Calu3 (cell line): Measurements from ENCODE around the gene SLC2A10. TPM values are rescaled to one million over a fixed set of nuclear protein-coding genes. Genes with fewer than 3 reads are reported as not detected.

Experiments
- BruUV-seq: library from RNA; stranded (reverse); fragments of 400-500 nt; replicated peaks from 2 replicates; lab custom pipeline; 2021; lab: Mats Ljungman, UMichigan
- CTCF ChIA-PET: fragments of 300-600 bp; sonication (Branson Sonifier 250); formaldehyde crosslinking; loops from one replicate; lab custom pipeline; 2022; ENCODE audit warnings: antibody characterized with exemption; lab: Charles Lee
- DNase-seq: peaks from one replicate; pipeline ENCODE4 v3.0.0; 2022
- H3K27ac Mint-ChIP-seq: one replicate; pipeline ENCODE4 v1.8.0; 2022; ENCODE audit warnings: mixed read lengths; ENCODE audit not compliant: unreplicated experiment
- H3K27me3 Mint-ChIP-seq: one replicate; pipeline ENCODE4 v1.8.0; 2022; ENCODE audit warnings: mixed read lengths; ENCODE audit not compliant: unreplicated experiment
- H3K36me3 Mint-ChIP-seq: one replicate; pipeline ENCODE4 v1.8.0; 2022; ENCODE audit warnings: mild to moderate bottlenecking, moderate library complexity, mixed read lengths; ENCODE audit not compliant: insufficient read depth, unreplicated experiment
- H3K4me1 Mint-ChIP-seq: one replicate; pipeline ENCODE4 v1.8.0; 2022; ENCODE audit warnings: mild to moderate bottlenecking, low read depth, mixed read lengths; ENCODE audit not compliant: unreplicated experiment
- H3K4me3 Mint-ChIP-seq: one replicate; pipeline ENCODE4 v1.8.0; 2022; ENCODE audit warnings: mild to moderate bottlenecking, low read depth, moderate library complexity, mixed read lengths; ENCODE audit not compliant: unreplicated experiment
- H3K9me3 Mint-ChIP-seq: one replicate; pipeline ENCODE4 v1.8.0; 2022; ENCODE audit warnings: low read depth, mixed read lengths; ENCODE audit not compliant: unreplicated experiment
- intact Hi-C: fragments of 100-400 bp; cut with micrococcal nuclease; formaldehyde crosslinking; loops from one replicate; pipeline ENCODE4 v1.10.0; 2022; ENCODE audit not compliant: unreplicated experiment
- total RNA-seq: library from RNA; stranded (reverse); gene quantifications from 2 replicates; pipeline ENCODE4 v1.2.3, GENCODE V29; 2022
- TF ChIP-seq, protein P1 (sequence below): fragments of 200-600 bp; IDR thresholded peaks from one replicate; pipeline ENCODE4 v1.8.0; 2022; ENCODE audit warnings: antibody characterized with exemption; ENCODE audit not compliant: unreplicated experiment

The SLC2A10 gene
- total RNA-seq, 1 experiment from 2014 or later: 24.9 TPM

GRCh38 chr20:46722450-46722849 lies 13.0 kb downstream of the SLC2A10 start:
- no TSS peak for BruUV-seq
- Mint-ChIP-seq H3K27ac (no peak overlapping the region), H3K9me3 (no peaks in the 10 kb centered on the region), H3K4me3 (no peak overlapping the region), H3K36me3 (no peaks in the 10 kb centered on the region), H3K4me1 (no peaks in the 10 kb centered on the region), H3K27me3 (no peaks in the 10 kb centered on the region)
- TF ChIP-seq, protein P1, sequence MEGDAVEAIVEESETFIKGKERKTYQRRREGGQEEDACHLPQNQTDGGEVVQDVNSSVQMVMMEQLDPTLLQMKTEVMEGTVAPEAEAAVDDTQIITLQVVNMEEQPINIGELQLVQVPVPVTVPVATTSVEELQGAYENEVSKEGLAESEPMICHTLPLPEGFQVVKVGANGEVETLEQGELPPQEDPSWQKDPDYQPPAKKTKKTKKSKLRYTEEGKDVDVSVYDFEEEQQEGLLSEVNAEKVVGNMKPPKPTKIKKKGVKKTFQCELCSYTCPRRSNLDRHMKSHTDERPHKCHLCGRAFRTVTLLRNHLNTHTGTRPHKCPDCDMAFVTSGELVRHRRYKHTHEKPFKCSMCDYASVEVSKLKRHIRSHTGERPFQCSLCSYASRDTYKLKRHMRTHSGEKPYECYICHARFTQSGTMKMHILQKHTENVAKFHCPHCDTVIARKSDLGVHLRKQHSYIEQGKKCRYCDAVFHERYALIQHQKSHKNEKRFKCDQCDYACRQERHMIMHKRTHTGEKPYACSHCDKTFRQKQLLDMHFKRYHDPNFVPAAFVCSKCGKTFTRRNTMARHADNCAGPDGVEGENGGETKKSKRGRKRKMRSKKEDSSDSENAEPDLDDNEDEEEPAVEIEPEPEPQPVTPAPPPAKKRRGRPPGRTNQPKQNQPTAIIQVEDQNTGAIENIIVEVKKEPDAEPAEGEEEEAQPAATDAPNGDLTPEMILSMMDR: no peak
- intact Hi-C loops: no loop called here
- CTCF ChIA-PET: no interaction called here
- no peak for DNase-seq

GRCh38 chr20:46723039-46723438 lies 13.6 kb downstream of the SLC2A10 start:
- H3K4me1 Mint-ChIP-seq: no peaks in the 10 kb centered on the region
- DNase-seq: no peak
- TF ChIP-seq, protein P1: no peak
- H3K4me3 Mint-ChIP-seq: no peak overlapping the region
- H3K36me3 Mint-ChIP-seq: no peaks in the 10 kb centered on the region
- no peak overlapping the region for H3K27ac Mint-ChIP-seq
- intact Hi-C loops: no loop called here
- no peaks in the 10 kb centered on the region for H3K9me3 Mint-ChIP-seq
- no peaks in the 10 kb centered on the region for H3K27me3 Mint-ChIP-seq
- BruUV-seq: no TSS peak
- CTCF ChIA-PET: no interaction called here

GRCh38 chr20:46724343-46724959 lies 15.0 kb downstream of the SLC2A10 start:
- intact Hi-C loops: no loop called here
- Mint-ChIP-seq H3K27me3 (no peaks in the 10 kb centered on the region), H3K9me3 (no peaks in the 10 kb centered on the region), H3K4me1 (no peaks in the 10 kb centered on the region), H3K36me3 (no peaks in the 10 kb centered on the region), H3K27ac (no peak overlapping the region), H3K4me3 (no peak overlapping the region)
- no peak for DNase-seq
- TF ChIP-seq, protein P1: no peak
- CTCF ChIA-PET: no interaction called here
- no TSS peak for BruUV-seq

- Mint-ChIP-seq H3K4me3 (no peak overlapping the region), H3K4me1 (no peaks in the 10 kb centered on the region), H3K27me3 (no peaks in the 10 kb centered on the region), H3K9me3 (no peaks in the 10 kb centered on the region), H3K36me3 (no peaks in the 10 kb centered on the region), H3K27ac (no peak overlapping the region)
- TF ChIP-seq, protein P1: no peak
- no peak for DNase-seq
- BruUV-seq: no TSS peak
- CTCF ChIA-PET: interaction anchor here (0.6 kb wide), 1 partner anchor 23 kb away, joined by 3 read pairs; no protein-coding TSS in a partner anchor
- intact Hi-C loops: no loop called here
These were observed 16.0 kb downstream of the SLC2A10 start for GRCh38 chr20:46725186-46726165.
